OCI-LY1 (cell line): Measurements from ENCODE around the gene ZNF197.

ENCODE experiments used
- H2AFZ ChIP-seq: fragments of 200-600 bp; sonication (generic), shearing (Covaris generic); 2 replicates; pipeline ENCODE4 v1.6.0; 2014; ENCODE audit warnings: antibody characterized with exemption, mild to moderate bottlenecking, low read length
- H3F3A ChIP-seq: fragments of 200-600 bp; sonication (generic), shearing (Covaris generic); 2 replicates; pipeline ENCODE4 v1.6.0; 2014; ENCODE audit warnings: mild to moderate bottlenecking, antibody characterized with exemption, low read length, moderate library complexity; ENCODE audit not compliant: insufficient read depth
- H3K27ac ChIP-seq: fragments of 200-600 bp; sonication (generic); 2 replicates; pipeline ENCODE4 v1.5.1; 2014; ENCODE audit warnings: low read length, mixed run types, mild to moderate bottlenecking, low read depth; ENCODE audit not compliant: poor library complexity, severe bottlenecking
- H3K27me3 ChIP-seq: fragments of 200-600 bp; sonication (generic); 2 replicates; pipeline ENCODE4 v1.6.0; 2014; ENCODE audit warnings: antibody characterized with exemption, mild to moderate bottlenecking, low read length, moderate library complexity; ENCODE audit not compliant: insufficient read depth
- H3K36me3 ChIP-seq: fragments of 200-600 bp; sonication (generic); 2 replicates; pipeline ENCODE4 v1.6.1; 2014; ENCODE audit warnings: mild to moderate bottlenecking, antibody characterized with exemption, low read length, moderate library complexity, mixed read lengths; ENCODE audit not compliant: insufficient read depth
- H3K4me1 ChIP-seq: fragments of 200-600 bp; sonication (generic); 2 replicates; pipeline ENCODE4 v1.5.1; 2014; ENCODE audit warnings: mild to moderate bottlenecking, low read length, moderate library complexity; ENCODE audit not compliant: insufficient read depth, severe bottlenecking
- H3K4me2 ChIP-seq: fragments of 200-600 bp; sonication (generic), shearing (Covaris generic); 2 replicates; pipeline ENCODE4 v1.6.1; 2014; ENCODE audit warnings: low read length
- H3K4me3 ChIP-seq: fragments of 200-600 bp; sonication (generic); 2 replicates; pipeline ENCODE4 v1.5.1; 2014; ENCODE audit warnings: low read length, low read depth, mild to moderate bottlenecking, mixed read lengths; ENCODE audit not compliant: poor library complexity, severe bottlenecking
- H3K79me2 ChIP-seq: fragments of 200-600 bp; shearing (Covaris generic); 2 replicates; pipeline ENCODE4 v1.6.1; 2016; ENCODE audit warnings: mixed run types, low read length, mixed read lengths; ENCODE audit not compliant: insufficient read depth
- H3K9ac ChIP-seq: fragments of 200-600 bp; sonication (generic), shearing (Covaris generic); 2 replicates; pipeline ENCODE4 v1.6.1; 2014; ENCODE audit warnings: mild to moderate bottlenecking, low read length, mixed read lengths
- H3K9me2 ChIP-seq: fragments of 200-600 bp; sonication (generic), shearing (Covaris generic); 2 replicates; pipeline ENCODE4 v1.6.1; 2014; ENCODE audit warnings: low read depth, mild to moderate bottlenecking, low read length, mixed read lengths
- H3K9me3 ChIP-seq: fragments of 200-600 bp; shearing (Covaris generic); 2 replicates; pipeline ENCODE4 v1.6.1; 2014; ENCODE audit warnings: low read length, mixed read lengths
- H4K20me1 ChIP-seq: fragments of 200-600 bp; sonication (generic), shearing (Covaris generic); 2 replicates; pipeline ENCODE4 v1.6.0; 2016; ENCODE audit warnings: mild to moderate bottlenecking, low read length; ENCODE audit not compliant: insufficient read depth
- CTCF ChIP-seq: fragments of 200-600 bp; sonication (generic), shearing (Covaris generic); IDR thresholded peaks from 2 replicates; pipeline ENCODE4 v1.5.1; 2017; ENCODE audit warnings: mild to moderate bottlenecking, antibody characterized with exemption, low read length, moderate library complexity, mixed read lengths
- EZH2 ChIP-seq: fragments of 200-600 bp; sonication (generic), shearing (Covaris generic); IDR thresholded peaks from 2 replicates; pipeline ENCODE4 v1.8.0; 2017; ENCODE audit warnings: borderline replicate concordance, mixed run types, mild to moderate bottlenecking, antibody characterized with exemption, low read length, moderate library complexity, mixed read lengths

Gene ZNF197

GRCh38 chr3:44647771-44648170 is 22.9 kb downstream of the ZNF197 start:
- H3K36me3 ChIP-seq, result peaks cover 28% of the 10 kb centered on the region
- H3K9me2 ChIP-seq, result no peaks in the 10 kb centered on the region
- H3K9me3 ChIP-seq, result peaks cover 5% of the 10 kb centered on the region
- no peaks in the 10 kb centered on the region for H3F3A ChIP-seq
- no peaks in the 10 kb centered on the region for H3K27me3 ChIP-seq
- H3K4me2 ChIP-seq, result peak overlapping the region; percentile 85
- peaks cover 16% of the 10 kb centered on the region for H3K4me1 ChIP-seq
- TF ChIP-seq EZH2 (no peak), CTCF (no peak)
- H3K9ac ChIP-seq, result peak overlapping the region; percentile 70
- peak overlapping the region; percentile 73 for H3K4me3 ChIP-seq
- peak overlapping the region; percentile 95 for H2AFZ ChIP-seq
- H4K20me1 ChIP-seq, result no peaks in the 10 kb centered on the region
- no peak overlapping the region for H3K27ac ChIP-seq
- no peaks in the 10 kb centered on the region for H3K79me2 ChIP-seq

- H3K4me3 ChIP-seq, result peak within 1 kb of the TSS; percentile 73
- peak within 1 kb of the TSS; percentile 70 for H3K9ac ChIP-seq
- H4K20me1 ChIP-seq, result no peaks in the 10 kb centered on the region
- H2AFZ ChIP-seq, result peak within 1 kb of the TSS; percentile 95
- H3K36me3 ChIP-seq, result peaks cover 32% of the 10 kb centered on the region
- no peak within 1 kb of the TSS for H3K27ac ChIP-seq
- no peaks in the 10 kb centered on the region for H3K9me3 ChIP-seq
- H3K79me2 ChIP-seq, result no peaks in the 10 kb centered on the region
- peak within 1 kb of the TSS; percentile 85 for H3K4me2 ChIP-seq
- H3K4me1 ChIP-seq, result peaks cover 16% of the 10 kb centered on the region
- no peaks in the 10 kb centered on the region for H3K9me2 ChIP-seq
- H3K27me3 ChIP-seq, result no peaks in the 10 kb centered on the region
- no peaks in the 10 kb centered on the region for H3F3A ChIP-seq
- TF ChIP-seq EZH2 (no peak), CTCF (no peak)
Measured at GRCh38 chr3:44648564-44649229, 23.9 kb downstream of the ZNF197 start, which contains the start of gene ZNF35. TSS of gene ZNF35 (plus strand) at chr3:44648732. CDS start at chr3:44651068, 2,336 bp downstream.

GRCh38 chr3:44649709-44650108 is 24.9 kb downstream of the ZNF197 start:
- H3K9me2 ChIP-seq, result no peaks in the 10 kb centered on the region
- H3K36me3 ChIP-seq, result peaks cover 41% of the 10 kb centered on the region
- no peaks in the 10 kb centered on the region for H3F3A ChIP-seq
- no peak overlapping the region for H2AFZ ChIP-seq
- H3K9me3 ChIP-seq, result no peaks in the 10 kb centered on the region
- H3K79me2 ChIP-seq, result no peaks in the 10 kb centered on the region
- H3K4me3 ChIP-seq, result peak overlapping the region; percentile 73
- H3K27ac ChIP-seq, result no peak overlapping the region
- H3K27me3 ChIP-seq, result no peaks in the 10 kb centered on the region
- H3K9ac ChIP-seq, result no peak overlapping the region
- H3K4me2 ChIP-seq, result no peak overlapping the region
- H4K20me1 ChIP-seq, result no peaks in the 10 kb centered on the region
- H3K4me1 ChIP-seq, result peaks cover 16% of the 10 kb centered on the region
- TF ChIP-seq CTCF, result no peak
- no peak for TF ChIP-seq EZH2
